ENCODE data around the gene ALKAL2.

GRCh38 chr2:305366-305765 lies 17.5 kb upstream of the ALKAL2 start:
- TF ChIP-seq CTCF (IDR thresholded peaks at IDR 0.05; ENCODE audit: low read length) = no peak
- no peak for TF ChIP-seq EZH2 (IDR thresholded peaks at IDR 0.05; ENCODE audit: borderline replicate concordance, low read length)

All from OCI-LY1 (cell line).